Measurements from ENCODE around the gene DMTF1. TPM values are rescaled to one million over a fixed set of nuclear protein-coding genes. Genes with fewer than 3 reads are reported as not detected.

DMTF1 gene
- total and polyA plus RNA-seq, 2 of the 4 experiments (the other 2 are of a cell fraction) = 59.0 to 69.0 TPM

DNA sequence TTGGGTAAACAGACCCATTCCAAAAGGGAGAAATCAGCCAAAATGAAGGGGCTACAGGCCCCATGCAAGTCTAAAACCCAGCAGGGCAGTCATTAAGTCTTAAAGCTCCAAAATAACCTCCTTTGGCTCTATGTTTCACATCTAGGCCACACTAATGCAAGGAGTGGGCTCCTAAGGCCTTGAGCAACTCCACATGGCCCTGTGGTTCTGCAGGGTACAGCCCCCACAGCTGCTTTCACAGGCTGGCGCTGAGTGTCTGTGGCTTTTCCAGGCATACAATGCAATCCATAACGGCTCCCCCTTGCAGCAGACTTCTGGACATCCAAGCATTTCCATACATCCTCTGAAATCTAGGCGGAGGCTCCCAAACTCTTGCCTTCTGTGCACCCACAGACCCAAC is 58.3 kb downstream of the DMTF1 start:
- intact Hi-C loops (cut with micrococcal nuclease) = no loop called here
- CTCF ChIA-PET = no interaction called here

More for the DNA sequence above, 58.3 kb downstream of the DMTF1 start:
- BruUV-seq (replicated peaks) = no TSS peak
- peaks cover 4% of the 10 kb centered on the region for H3K36me3 ChIP-seq (ENCODE audit: control insufficient read depth, insufficient read depth, low read length)
- peaks cover 6% of the 10 kb centered on the region for H3K9me3 ChIP-seq (ENCODE audit: control insufficient read depth, insufficient read depth, low read length)
- H4K8ac ChIP-seq (ENCODE audit: low read depth in 2 of 2, low read length in 2 of 2) = no peak overlapping the region
- peaks cover 22% of the 10 kb centered on the region for H4K20me1 ChIP-seq (ENCODE audit: insufficient read depth, low read length)
- H3K79me1 ChIP-seq (ENCODE audit: low read depth in 1 of 2, low read length in 2 of 2) = peaks cover 42 to 69% of the 10 kb centered on the region in 2 experiments
- TF ChIP-seq RCOR1 (IDR thresholded peaks at IDR 0.05; ENCODE audit: insufficient replicate concordance, low read length) (no peak), RAD21 (IDR thresholded peaks at IDR 0.05; ENCODE audit: low read length) (no peak), MAZ (IDR thresholded peaks at IDR 0.05; ENCODE audit: borderline replicate concordance, low read depth, low read length) (no peak)
- DNase-seq = no peak
- H3K9ac ChIP-seq (ENCODE audit: low read depth, low read length) = no peak overlapping the region
- H2BK5ac ChIP-seq (ENCODE audit: low read depth, low read length, poor library complexity, severe bottlenecking) = no peak overlapping the region
- no peak overlapping the region for H2AK5ac ChIP-seq (ENCODE audit: low read depth, low read length)
- dilution Hi-C loops (cut with HindIII; ENCODE audit: low sequenced_read_pairs, unreplicated experiment) (no loop called here), in situ Hi-C loops (cut with MboI; ENCODE audit: low sequenced_read_pairs) (no loop called here)
- no peak overlapping the region for H4K91ac ChIP-seq (ENCODE audit: insufficient read depth, low read depth, low read length)
- POLR2A ChIA-PET (ENCODE audit: unreplicated experiment) = no interaction called here
- no peak overlapping the region for H2BK15ac ChIP-seq (ENCODE audit: low read depth, low read length)
- no peak overlapping the region for H3K4me3 ChIP-seq (ENCODE audit: insufficient read depth, low read depth, low read length)
- H3K4me1 ChIP-seq (ENCODE audit: control insufficient read depth, insufficient read depth, low read length) = peaks cover 2% of the 10 kb centered on the region; the same call in 1 of the 2 replicates
- no peak overlapping the region for H2BK120ac ChIP-seq (ENCODE audit: low read depth, low read length)
- no peak overlapping the region for H3K23ac ChIP-seq (ENCODE audit: low read depth, low read length)
- H2BK20ac ChIP-seq (ENCODE audit: low read depth, low read length) = no peak overlapping the region
- H3K27me3 ChIP-seq (ENCODE audit: control insufficient read depth, insufficient read depth, low read length) = no peaks in the 10 kb centered on the region
- no peak overlapping the region for H4K5ac ChIP-seq (ENCODE audit: low read depth, low read length)
- no peak overlapping the region for H3K4ac ChIP-seq (ENCODE audit: low read depth, low read length)
- H3K14ac ChIP-seq (replicated peaks; ENCODE audit: low read depth, low read length) = no peak overlapping the region
- no peak overlapping the region for H3K56ac ChIP-seq (ENCODE audit: extremely low read depth, insufficient read depth, low read length)
- no peak overlapping the region for H2AFZ ChIP-seq (replicated peaks; ENCODE audit: low read length, poor library complexity)
- H2AK9ac ChIP-seq (replicated peaks; ENCODE audit: low read depth, low read length, poor library complexity) = no peak overlapping the region
- no CpG with 5 or more reads among the region's 3 CpGs for WGBS, 2 experiments (ENCODE audit: extremely low coverage in 2 of 2, insufficient read length in 1 of 2)
- ATAC-seq (ENCODE audit: low read depth) = no peak
- peaks cover 16% of the 10 kb centered on the region for H3K9me1 ChIP-seq (ENCODE audit: insufficient read depth, low read length)
- no peak overlapping the region for H3K18ac ChIP-seq (ENCODE audit: low read depth, low read length)
- H3K27ac ChIP-seq (ENCODE audit: insufficient read depth, low read length) = no peak overlapping the region
- H3K4me2 ChIP-seq (ENCODE audit: low read depth, low read length) = no peak overlapping the region

All from IMR-90 (cell line).